Ishikawa (cell line): ENCODE measurements around the gene PIEZO1.

Experiments
- CEBPB ChIP-seq: IDR thresholded peaks from 2 replicates; pipeline ENCODE4 v1.6.1; 2012
- CREB1 ChIP-seq: IDR thresholded peaks from 2 replicates; pipeline ENCODE4 v1.6.1; 2012; ENCODE audit warnings: low read depth
- EGR1 ChIP-seq: IDR thresholded peaks from 2 replicates; pipeline ENCODE4 v1.6.1; 2012
- EP300 ChIP-seq: IDR thresholded peaks from 2 replicates; pipeline ENCODE4 v1.6.1; 2012; ENCODE audit warnings: borderline replicate concordance
- FOXM1 ChIP-seq: IDR thresholded peaks from 2 replicates; pipeline ENCODE4 v1.6.1; 2012; ENCODE audit warnings: low read depth, borderline replicate concordance
- NFIC ChIP-seq: IDR thresholded peaks from 2 replicates; pipeline ENCODE4 v1.6.1; 2012
- RAD21 ChIP-seq: IDR thresholded peaks from 2 replicates; pipeline ENCODE4 v1.6.1; 2012; ENCODE audit warnings: low read depth
- TAF1 ChIP-seq: IDR thresholded peaks from 2 replicates; pipeline ENCODE4 v1.6.1; 2012; ENCODE audit warnings: low read depth, mild to moderate bottlenecking
- TCF12 ChIP-seq: IDR thresholded peaks from 2 replicates; pipeline ENCODE4 v1.6.1; 2012; ENCODE audit warnings: low read depth
- TEAD4 ChIP-seq: IDR thresholded peaks from 2 replicates; pipeline ENCODE4 v1.6.1; 2012
- YY1 ChIP-seq: IDR thresholded peaks from 2 replicates; pipeline ENCODE4 v1.6.1; 2012; ENCODE audit warnings: low read depth
- ZBTB7A ChIP-seq: IDR thresholded peaks from 2 replicates; pipeline ENCODE4 v1.6.1; 2012; ENCODE audit warnings: low read depth
- TF ChIP-seq, protein P1 (sequence below): IDR thresholded peaks from 2 replicates; pipeline ENCODE4 v1.6.1; 2012
- TF ChIP-seq, protein P2 (sequence below): IDR thresholded peaks from 2 replicates; pipeline ENCODE4 v1.6.1; 2012
- TF ChIP-seq, protein P3 (sequence below): IDR thresholded peaks from 2 replicates; pipeline ENCODE4 v1.6.1; 2012; ENCODE audit warnings: low read depth, mild to moderate bottlenecking

The PIEZO1 gene, protein sequence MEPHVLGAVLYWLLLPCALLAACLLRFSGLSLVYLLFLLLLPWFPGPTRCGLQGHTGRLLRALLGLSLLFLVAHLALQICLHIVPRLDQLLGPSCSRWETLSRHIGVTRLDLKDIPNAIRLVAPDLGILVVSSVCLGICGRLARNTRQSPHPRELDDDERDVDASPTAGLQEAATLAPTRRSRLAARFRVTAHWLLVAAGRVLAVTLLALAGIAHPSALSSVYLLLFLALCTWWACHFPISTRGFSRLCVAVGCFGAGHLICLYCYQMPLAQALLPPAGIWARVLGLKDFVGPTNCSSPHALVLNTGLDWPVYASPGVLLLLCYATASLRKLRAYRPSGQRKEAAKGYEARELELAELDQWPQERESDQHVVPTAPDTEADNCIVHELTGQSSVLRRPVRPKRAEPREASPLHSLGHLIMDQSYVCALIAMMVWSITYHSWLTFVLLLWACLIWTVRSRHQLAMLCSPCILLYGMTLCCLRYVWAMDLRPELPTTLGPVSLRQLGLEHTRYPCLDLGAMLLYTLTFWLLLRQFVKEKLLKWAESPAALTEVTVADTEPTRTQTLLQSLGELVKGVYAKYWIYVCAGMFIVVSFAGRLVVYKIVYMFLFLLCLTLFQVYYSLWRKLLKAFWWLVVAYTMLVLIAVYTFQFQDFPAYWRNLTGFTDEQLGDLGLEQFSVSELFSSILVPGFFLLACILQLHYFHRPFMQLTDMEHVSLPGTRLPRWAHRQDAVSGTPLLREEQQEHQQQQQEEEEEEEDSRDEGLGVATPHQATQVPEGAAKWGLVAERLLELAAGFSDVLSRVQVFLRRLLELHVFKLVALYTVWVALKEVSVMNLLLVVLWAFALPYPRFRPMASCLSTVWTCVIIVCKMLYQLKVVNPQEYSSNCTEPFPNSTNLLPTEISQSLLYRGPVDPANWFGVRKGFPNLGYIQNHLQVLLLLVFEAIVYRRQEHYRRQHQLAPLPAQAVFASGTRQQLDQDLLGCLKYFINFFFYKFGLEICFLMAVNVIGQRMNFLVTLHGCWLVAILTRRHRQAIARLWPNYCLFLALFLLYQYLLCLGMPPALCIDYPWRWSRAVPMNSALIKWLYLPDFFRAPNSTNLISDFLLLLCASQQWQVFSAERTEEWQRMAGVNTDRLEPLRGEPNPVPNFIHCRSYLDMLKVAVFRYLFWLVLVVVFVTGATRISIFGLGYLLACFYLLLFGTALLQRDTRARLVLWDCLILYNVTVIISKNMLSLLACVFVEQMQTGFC (N-terminal part only)

DNA sequence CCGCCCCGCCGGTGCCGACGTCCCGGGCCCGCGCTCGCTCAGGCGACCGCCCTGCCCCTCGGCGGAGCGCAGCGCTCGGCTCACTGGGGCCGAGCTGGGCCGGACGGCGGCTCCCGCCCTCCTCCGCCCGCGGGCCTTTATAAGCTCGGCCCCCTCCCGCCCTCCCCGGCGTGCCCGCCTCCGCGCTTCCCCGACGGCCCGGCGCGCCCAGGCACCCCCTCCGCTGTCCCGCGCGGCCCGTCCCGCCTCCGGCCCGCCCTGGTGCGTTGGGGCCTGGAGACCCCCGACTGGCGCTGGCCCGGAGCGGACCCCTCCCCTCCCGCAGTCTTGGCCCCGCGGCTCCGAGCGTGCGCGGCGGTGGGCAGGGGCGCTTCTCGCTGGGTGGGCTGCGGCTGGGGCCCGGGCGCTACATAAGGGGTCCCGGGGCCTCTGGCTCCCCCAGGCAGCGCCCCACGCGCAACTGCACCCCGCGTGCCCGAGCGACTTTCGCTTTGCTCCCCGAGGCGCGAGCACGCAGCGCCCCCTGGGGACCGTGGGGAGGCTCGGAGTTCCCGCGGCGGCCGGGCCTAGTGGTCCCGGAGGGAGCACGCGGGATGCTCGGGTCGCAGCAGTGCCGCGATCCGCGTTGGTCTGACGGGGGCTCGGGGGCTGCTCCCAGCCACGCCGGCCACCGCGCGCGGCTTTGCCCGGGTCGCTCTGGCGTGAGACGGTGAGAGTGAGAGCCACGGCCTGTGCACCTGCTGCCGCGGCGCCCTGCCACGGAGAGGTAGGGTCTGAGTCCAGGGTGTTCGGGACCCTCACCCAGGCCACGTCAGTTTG, at the start of gene PIEZO1:
Gene PIEZO1, minus strand, starts transcription at position 115 of the 819 bp plus-strand sequence. CDS start 256 bp downstream, outside the sequence.
- TF ChIP-seq RAD21 (peak; percentile 88), YY1 (no peak), TAF1 (no peak; the same call in 1 of the 2 replicates), FOXM1 (no peak), NFIC (no peak), ZBTB7A (peak; percentile 78), TCF12 (no peak; the same call in 1 of the 2 replicates), EGR1 (peak; percentile 62; the same call in 1 of the 2 replicates), TEAD4 (no peak), CEBPB (no peak), EP300 (no peak), CREB1 (no peak)
- TF ChIP-seq, protein P1, sequence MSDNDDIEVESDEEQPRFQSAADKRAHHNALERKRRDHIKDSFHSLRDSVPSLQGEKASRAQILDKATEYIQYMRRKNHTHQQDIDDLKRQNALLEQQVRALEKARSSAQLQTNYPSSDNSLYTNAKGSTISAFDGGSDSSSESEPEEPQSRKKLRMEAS = 0 out of 2 replicates have a peak, but pooled peaks have one; percentile 23
- TF ChIP-seq, protein P2, sequence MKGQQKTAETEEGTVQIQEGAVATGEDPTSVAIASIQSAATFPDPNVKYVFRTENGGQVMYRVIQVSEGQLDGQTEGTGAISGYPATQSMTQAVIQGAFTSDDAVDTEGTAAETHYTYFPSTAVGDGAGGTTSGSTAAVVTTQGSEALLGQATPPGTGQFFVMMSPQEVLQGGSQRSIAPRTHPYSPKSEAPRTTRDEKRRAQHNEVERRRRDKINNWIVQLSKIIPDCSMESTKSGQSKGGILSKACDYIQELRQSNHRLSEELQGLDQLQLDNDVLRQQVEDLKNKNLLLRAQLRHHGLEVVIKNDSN = no peak
- TF ChIP-seq, protein P3, sequence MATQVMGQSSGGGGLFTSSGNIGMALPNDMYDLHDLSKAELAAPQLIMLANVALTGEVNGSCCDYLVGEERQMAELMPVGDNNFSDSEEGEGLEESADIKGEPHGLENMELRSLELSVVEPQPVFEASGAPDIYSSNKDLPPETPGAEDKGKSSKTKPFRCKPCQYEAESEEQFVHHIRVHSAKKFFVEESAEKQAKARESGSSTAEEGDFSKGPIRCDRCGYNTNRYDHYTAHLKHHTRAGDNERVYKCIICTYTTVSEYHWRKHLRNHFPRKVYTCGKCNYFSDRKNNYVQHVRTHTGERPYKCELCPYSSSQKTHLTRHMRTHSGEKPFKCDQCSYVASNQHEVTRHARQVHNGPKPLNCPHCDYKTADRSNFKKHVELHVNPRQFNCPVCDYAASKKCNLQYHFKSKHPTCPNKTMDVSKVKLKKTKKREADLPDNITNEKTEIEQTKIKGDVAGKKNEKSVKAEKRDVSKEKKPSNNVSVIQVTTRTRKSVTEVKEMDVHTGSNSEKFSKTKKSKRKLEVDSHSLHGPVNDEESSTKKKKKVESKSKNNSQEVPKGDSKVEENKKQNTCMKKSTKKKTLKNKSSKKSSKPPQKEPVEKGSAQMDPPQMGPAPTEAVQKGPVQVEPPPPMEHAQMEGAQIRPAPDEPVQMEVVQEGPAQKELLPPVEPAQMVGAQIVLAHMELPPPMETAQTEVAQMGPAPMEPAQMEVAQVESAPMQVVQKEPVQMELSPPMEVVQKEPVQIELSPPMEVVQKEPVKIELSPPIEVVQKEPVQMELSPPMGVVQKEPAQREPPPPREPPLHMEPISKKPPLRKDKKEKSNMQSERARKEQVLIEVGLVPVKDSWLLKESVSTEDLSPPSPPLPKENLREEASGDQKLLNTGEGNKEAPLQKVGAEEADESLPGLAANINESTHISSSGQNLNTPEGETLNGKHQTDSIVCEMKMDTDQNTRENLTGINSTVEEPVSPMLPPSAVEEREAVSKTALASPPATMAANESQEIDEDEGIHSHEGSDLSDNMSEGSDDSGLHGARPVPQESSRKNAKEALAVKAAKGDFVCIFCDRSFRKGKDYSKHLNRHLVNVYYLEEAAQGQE = no peak

DNA sequence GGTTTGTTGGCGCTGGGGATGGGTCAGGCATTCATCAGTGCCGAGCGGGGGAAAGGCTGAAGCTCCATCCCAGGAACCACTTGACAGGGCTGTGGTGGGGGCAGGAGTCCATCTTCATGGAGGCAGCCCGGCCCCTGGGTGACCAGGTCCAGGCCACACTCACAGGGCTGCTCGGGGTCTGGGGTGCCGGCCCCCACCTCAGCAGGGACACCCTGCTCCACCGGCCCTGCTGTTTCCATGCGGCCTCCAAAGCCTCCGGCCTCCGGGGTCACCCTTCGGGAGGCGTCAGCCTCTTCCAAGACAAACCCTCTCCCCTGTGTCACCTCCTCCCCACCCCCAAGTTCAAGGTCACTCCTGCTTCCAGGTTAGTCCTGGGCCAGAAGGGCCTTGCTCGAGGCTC, 49.6 kb upstream of the PIEZO1 start:
- TF ChIP-seq RAD21 (no peak), NFIC (no peak), CREB1 (no peak), EP300 (no peak), ZBTB7A (no peak), FOXM1 (no peak), CEBPB (no peak), TEAD4 (no peak), YY1 (no peak), EGR1 (no peak), TAF1 (no peak), TCF12 (no peak)
- TF ChIP-seq, protein P2 = no peak
- TF ChIP-seq, protein P3 = no peak
- TF ChIP-seq, protein P1 = no peak

DNA sequence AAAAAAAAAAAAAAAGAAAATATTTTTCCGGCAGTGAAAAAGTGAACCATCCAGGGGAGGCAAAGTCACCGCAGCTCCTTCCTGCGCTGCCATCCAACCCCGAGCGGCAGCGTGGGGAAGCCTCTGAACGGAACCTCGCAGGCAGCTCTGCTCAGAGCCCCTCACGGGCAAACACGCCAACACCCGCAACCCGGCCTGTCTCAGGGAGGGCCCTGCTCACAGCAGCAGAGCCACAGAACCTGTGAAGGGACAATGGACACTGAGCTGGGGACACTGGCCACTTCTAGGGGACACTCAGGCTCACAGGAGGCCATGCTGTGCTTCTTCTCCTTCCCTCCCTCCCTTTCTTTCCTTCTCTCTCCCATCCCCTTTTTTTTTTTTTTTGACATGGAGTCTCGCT, 48.1 kb upstream of the PIEZO1 start:
- TF ChIP-seq TCF12 = no peak
- TF ChIP-seq, protein P1 = no peak
- TF ChIP-seq TEAD4 = no peak
- TF ChIP-seq RAD21 = no peak
- TF ChIP-seq EGR1 = no peak
- TF ChIP-seq ZBTB7A = no peak
- TF ChIP-seq NFIC = no peak
- TF ChIP-seq EP300 = no peak
- TF ChIP-seq YY1 = no peak
- TF ChIP-seq, protein P2 = no peak
- TF ChIP-seq, protein P3 = no peak
- TF ChIP-seq TAF1 = no peak
- no peak for TF ChIP-seq CREB1
- TF ChIP-seq CEBPB = no peak
- no peak for TF ChIP-seq FOXM1
